GM23338 (cell line): ENCODE measurements around the gene KIAA1671. TPM values are rescaled to one million over a fixed set of nuclear protein-coding genes. Genes with fewer than 3 reads are reported as not detected.

Experiments
- ATAC-seq: fragments of 200-7000 bp; cut with Tn5 transposase; 3 replicates; pipeline ENCODE4 v1.9.1; 2020
- DNase-seq: peaks from one replicate; pipeline ENCODE4 v3.0.0-alpha.2; 2015; ENCODE audit warnings: low spot score
- H2AFZ ChIP-seq: fragments of 200-600 bp; sonication (generic); 2 replicates; pipeline ENCODE4 v1.8.0; 2016; ENCODE audit warnings: antibody characterized with exemption, mild to moderate bottlenecking, moderate library complexity
- H3F3A ChIP-seq: fragments of 200-600 bp; sonication (generic); replicated peaks from 2 replicates; pipeline ENCODE4 v1.8.0; 2017; ENCODE audit warnings: antibody characterized with exemption, mixed run types, low read depth
- H3K27ac ChIP-seq: fragments of 200-600 bp; sonication (generic); 2 replicates; pipeline ENCODE4 v1.6.1; 2016; ENCODE audit warnings: low read depth
- H3K27me3 ChIP-seq: fragments of 200-600 bp; sonication (generic); 2 replicates; pipeline ENCODE4 v1.8.0; 2016; ENCODE audit warnings: mild to moderate bottlenecking, mixed run types, moderate library complexity; ENCODE audit not compliant: insufficient read depth
- H3K36me3 ChIP-seq: fragments of 200-600 bp; sonication (generic); 2 replicates; pipeline ENCODE4 v1.8.0; 2016; ENCODE audit warnings: mild to moderate bottlenecking; ENCODE audit not compliant: insufficient read depth
- H3K4me1 ChIP-seq: fragments of 200-600 bp; sonication (generic); 2 replicates; pipeline ENCODE4 v1.8.0; 2016; ENCODE audit warnings: mild to moderate bottlenecking, moderate library complexity; ENCODE audit not compliant: insufficient read depth
- H3K4me2 ChIP-seq: fragments of 200-600 bp; sonication (generic); 2 replicates; pipeline ENCODE4 v1.7.1; 2017; ENCODE audit warnings: mixed run types
- H3K4me3 ChIP-seq: fragments of 200-600 bp; sonication (generic); 2 replicates; pipeline ENCODE4 v1.6.1; 2016; ENCODE audit warnings: mixed run types
- H3K79me2 ChIP-seq: fragments of 200-600 bp; sonication (generic); replicated peaks from 2 replicates; pipeline ENCODE4 v1.8.0; 2017; ENCODE audit warnings: mild to moderate bottlenecking; ENCODE audit not compliant: insufficient read depth
- H3K9me2 ChIP-seq: fragments of 200-600 bp; sonication (generic); 2 replicates; pipeline ENCODE4 v1.8.0; 2017; ENCODE audit not compliant: insufficient read depth
- H4K20me1 ChIP-seq: fragments of 200-600 bp; sonication (generic); replicated peaks from 2 replicates; pipeline ENCODE4 v1.8.0; 2017; ENCODE audit warnings: mild to moderate bottlenecking; ENCODE audit not compliant: insufficient read depth
- H3K27ac Mint-ChIP-seq: 2 replicates; pipeline ENCODE4 v1.8.0; 2020; ENCODE audit warnings: inconsistent platforms, mild to moderate bottlenecking, moderate library complexity, mixed read lengths
- H3K27me3 Mint-ChIP-seq: 3 replicates; pipeline ENCODE4 v1.8.0; 2022; ENCODE audit warnings: low read depth, mild to moderate bottlenecking, moderate library complexity, mixed read lengths, inconsistent platforms; ENCODE audit not compliant: insufficient read depth, poor library complexity
- H3K36me3 Mint-ChIP-seq: 3 replicates; pipeline ENCODE4 v1.8.0; 2021; ENCODE audit warnings: low read depth, mild to moderate bottlenecking, inconsistent platforms, moderate library complexity, mixed read lengths
- H3K4me1 Mint-ChIP-seq: 3 replicates; pipeline ENCODE4 v1.8.0; 2020; ENCODE audit warnings: mild to moderate bottlenecking, inconsistent platforms, mixed read lengths
- H3K4me3 Mint-ChIP-seq: 3 replicates; pipeline ENCODE4 v1.8.0; 2021; ENCODE audit warnings: moderate library complexity, mild to moderate bottlenecking, inconsistent platforms, mixed read lengths
- H3K9me3 Mint-ChIP-seq: 3 replicates; pipeline ENCODE4 v1.8.0; 2020; ENCODE audit warnings: moderate library complexity, mild to moderate bottlenecking, inconsistent platforms, mixed read lengths
- CREB1 ChIP-seq: fragments of 250-450 bp; sonication (Bioruptor Pico); IDR thresholded peaks from 2 replicates; pipeline ENCODE4 v1.5.0; 2020; ENCODE audit warnings: low read depth, mild to moderate bottlenecking, moderate library complexity
- CTCF ChIP-seq, 2 experiments: fragments of 200-600 bp in 1 of 2; sonication (generic) in 1 of 2; conservative IDR thresholded peaks; 2 replicates each; pipeline versions ENCODE4 v1.5.1 to v1.6.1; 2016 to 2017; ENCODE audit warnings: antibody characterized with exemption in 2 of 2, low read depth in 2 of 2, mild to moderate bottlenecking in 2 of 2, moderate library complexity in 1 of 2
- EZH2phosphoT487 ChIP-seq: fragments of 200-600 bp; sonication (generic); IDR thresholded peaks from one replicate; pipeline ENCODE4 v1.8.1; 2018; ENCODE audit warnings: antibody characterized with exemption; ENCODE audit not compliant: unreplicated experiment
- JUNB ChIP-seq: IDR thresholded peaks from one replicate; pipeline ENCODE4 v1.6.1; 2016; ENCODE audit warnings: antibody characterized with exemption; ENCODE audit not compliant: unreplicated experiment
- POLR2AphosphoS5 ChIP-seq: IDR thresholded peaks from 2 replicates; pipeline ENCODE4 v1.6.1; 2016; ENCODE audit warnings: antibody characterized with exemption, low read depth
- ZNF114 ChIP-seq: fragments of 250-450 bp; sonication (Bioruptor Pico); IDR thresholded peaks from 2 replicates; pipeline ENCODE4 v1.5.0; 2020; ENCODE audit warnings: mild to moderate bottlenecking, moderate library complexity
- polyA plus RNA-seq: library from polyadenylated mRNA; unstranded; fragments of >200 nt; fragmentation: Nextera tagmentation; extraction: Ambion mirVana; gene quantifications from 2 replicates; pipeline ENCODE4 v1.2.1, GENCODE V29; 2016
- total RNA-seq: library from RNA; depleted of rRNA; stranded (reverse); fragments of >200 nt; shearing (Covaris generic); gene quantifications from 2 replicates; pipeline ENCODE4 v1.2.3, GENCODE V29; 2014
- TF ChIP-seq, protein P1 (sequence below): fragments of 250-450 bp; sonication (Bioruptor Pico); IDR thresholded peaks from 2 replicates; pipeline ENCODE4 v1.5.0; 2020; ENCODE audit warnings: mild to moderate bottlenecking, moderate library complexity
- TF ChIP-seq, protein P2 (sequence below): IDR thresholded peaks from 2 replicates; pipeline ENCODE4 v1.6.1; 2016; ENCODE audit warnings: antibody characterized with exemption

Gene KIAA1671
- total and polyA plus RNA-seq, 2 experiments from 2014 or later = 6.1 to 27.2 TPM

GRCh38 chr22:25098445-25099081 lies 146.0 kb downstream of the KIAA1671 start:
- Histone ChIP-seq H3K4me3 (no peak overlapping the region), H3K79me2 (no peaks in the 10 kb centered on the region), H3K4me2 (no peak overlapping the region), H3F3A (no peaks in the 10 kb centered on the region), H3K4me1 (peaks cover 5% of the 10 kb centered on the region; the same call in 1 of the 2 replicates), H3K27ac (no peak overlapping the region), H4K20me1 (no peaks in the 10 kb centered on the region), H3K36me3 (no peaks in the 10 kb centered on the region), H3K27me3 (no peaks in the 10 kb centered on the region), H2AFZ (no peak overlapping the region), H3K9me2 (no peaks in the 10 kb centered on the region)
- H3K27ac Mint-ChIP-seq = no peak overlapping the region
- ATAC-seq = peak; percentile 79
- H3K4me1 Mint-ChIP-seq = peaks cover 22% of the 10 kb centered on the region
- H3K27me3 Mint-ChIP-seq = peaks cover 3% of the 10 kb centered on the region
- H3K4me3 Mint-ChIP-seq = no peak overlapping the region
- H3K36me3 Mint-ChIP-seq = no peaks in the 10 kb centered on the region; the same call in 2 of the 3 replicates
- no peak for TF ChIP-seq POLR2AphosphoS5
- TF ChIP-seq JUNB = no peak
- TF ChIP-seq, protein P1, sequence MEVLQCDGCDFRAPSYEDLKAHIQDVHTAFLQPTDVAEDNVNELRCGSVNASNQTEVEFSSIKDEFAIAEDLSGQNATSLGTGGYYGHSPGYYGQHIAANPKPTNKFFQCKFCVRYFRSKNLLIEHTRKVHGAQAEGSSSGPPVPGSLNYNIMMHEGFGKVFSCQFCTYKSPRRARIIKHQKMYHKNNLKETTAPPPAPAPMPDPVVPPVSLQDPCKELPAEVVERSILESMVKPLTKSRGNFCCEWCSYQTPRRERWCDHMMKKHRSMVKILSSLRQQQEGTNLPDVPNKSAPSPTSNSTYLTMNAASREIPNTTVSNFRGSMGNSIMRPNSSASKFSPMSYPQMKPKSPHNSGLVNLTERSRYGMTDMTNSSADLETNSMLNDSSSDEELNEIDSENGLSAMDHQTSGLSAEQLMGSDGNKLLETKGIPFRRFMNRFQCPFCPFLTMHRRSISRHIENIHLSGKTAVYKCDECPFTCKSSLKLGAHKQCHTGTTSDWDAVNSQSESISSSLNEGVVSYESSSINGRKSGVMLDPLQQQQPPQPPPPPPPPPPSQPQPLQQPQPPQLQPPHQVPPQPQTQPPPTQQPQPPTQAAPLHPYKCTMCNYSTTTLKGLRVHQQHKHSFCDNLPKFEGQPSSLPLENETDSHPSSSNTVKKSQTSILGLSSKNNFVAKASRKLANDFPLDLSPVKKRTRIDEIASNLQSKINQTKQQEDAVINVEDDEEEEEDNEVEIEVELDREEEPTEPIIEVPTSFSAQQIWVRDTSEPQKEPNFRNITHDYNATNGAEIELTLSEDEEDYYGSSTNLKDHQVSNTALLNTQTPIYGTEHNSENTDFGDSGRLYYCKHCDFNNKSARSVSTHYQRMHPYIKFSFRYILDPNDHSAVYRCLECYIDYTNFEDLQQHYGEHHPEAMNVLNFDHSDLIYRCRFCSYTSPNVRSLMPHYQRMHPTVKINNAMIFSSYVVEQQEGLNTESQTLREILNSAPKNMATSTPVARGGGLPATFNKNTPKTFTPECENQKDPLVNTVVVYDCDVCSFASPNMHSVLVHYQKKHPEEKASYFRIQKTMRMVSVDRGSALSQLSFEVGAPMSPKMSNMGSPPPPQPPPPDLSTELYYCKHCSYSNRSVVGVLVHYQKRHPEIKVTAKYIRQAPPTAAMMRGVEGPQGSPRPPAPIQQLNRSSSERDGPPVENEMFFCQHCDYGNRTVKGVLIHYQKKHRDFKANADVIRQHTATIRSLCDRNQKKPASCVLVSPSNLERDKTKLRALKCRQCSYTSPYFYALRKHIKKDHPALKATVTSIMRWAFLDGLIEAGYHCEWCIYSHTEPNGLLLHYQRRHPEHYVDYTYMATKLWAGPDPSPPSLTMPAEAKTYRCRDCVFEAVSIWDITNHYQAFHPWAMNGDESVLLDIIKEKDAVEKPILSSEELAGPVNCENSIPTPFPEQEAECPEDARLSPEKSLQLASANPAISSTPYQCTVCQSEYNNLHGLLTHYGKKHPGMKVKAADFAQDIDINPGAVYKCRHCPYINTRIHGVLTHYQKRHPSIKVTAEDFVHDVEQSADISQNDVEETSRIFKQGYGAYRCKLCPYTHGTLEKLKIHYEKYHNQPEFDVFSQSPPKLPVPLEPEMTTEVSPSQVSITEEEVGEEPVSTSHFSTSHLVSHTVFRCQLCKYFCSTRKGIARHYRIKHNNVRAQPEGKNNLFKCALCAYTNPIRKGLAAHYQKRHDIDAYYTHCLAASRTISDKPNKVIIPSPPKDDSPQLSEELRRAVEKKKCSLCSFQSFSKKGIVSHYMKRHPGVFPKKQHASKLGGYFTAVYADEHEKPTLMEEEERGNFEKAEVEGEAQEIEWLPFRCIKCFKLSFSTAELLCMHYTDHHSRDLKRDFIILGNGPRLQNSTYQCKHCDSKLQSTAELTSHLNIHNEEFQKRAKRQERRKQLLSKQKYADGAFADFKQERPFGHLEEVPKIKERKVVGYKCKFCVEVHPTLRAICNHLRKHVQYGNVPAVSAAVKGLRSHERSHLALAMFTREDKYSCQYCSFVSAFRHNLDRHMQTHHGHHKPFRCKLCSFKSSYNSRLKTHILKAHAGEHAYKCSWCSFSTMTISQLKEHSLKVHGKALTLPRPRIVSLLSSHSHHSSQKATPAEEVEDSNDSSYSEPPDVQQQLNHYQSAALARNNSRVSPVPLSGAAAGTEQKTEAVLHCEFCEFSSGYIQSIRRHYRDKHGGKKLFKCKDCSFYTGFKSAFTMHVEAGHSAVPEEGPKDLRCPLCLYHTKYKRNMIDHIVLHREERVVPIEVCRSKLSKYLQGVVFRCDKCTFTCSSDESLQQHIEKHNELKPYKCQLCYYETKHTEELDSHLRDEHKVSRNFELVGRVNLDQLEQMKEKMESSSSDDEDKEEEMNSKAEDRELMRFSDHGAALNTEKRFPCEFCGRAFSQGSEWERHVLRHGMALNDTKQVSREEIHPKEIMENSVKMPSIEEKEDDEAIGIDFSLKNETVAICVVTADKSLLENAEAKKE = no peak
- TF ChIP-seq CREB1 (CRISPR knock-in tag) = no peak
- TF ChIP-seq, protein P2, sequence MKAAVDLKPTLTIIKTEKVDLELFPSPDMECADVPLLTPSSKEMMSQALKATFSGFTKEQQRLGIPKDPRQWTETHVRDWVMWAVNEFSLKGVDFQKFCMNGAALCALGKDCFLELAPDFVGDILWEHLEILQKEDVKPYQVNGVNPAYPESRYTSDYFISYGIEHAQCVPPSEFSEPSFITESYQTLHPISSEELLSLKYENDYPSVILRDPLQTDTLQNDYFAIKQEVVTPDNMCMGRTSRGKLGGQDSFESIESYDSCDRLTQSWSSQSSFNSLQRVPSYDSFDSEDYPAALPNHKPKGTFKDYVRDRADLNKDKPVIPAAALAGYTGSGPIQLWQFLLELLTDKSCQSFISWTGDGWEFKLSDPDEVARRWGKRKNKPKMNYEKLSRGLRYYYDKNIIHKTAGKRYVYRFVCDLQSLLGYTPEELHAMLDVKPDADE = no peak
- no peak for TF ChIP-seq CTCF (conservative IDR thresholded peaks at IDR 0.05; ENCODE audit: low read depth in 2 of 2)
- TF ChIP-seq EZH2phosphoT487 = no peak
- TF ChIP-seq ZNF114 (CRISPR knock-in tag) = no peak
- peak; percentile 26 for DNase-seq
- H3K9me3 Mint-ChIP-seq = no peaks in the 10 kb centered on the region
